Anterior cingulate cortex (tissue), 58 donors: ENCODE data around the gene SMIM41.

ENCODE experiments used
- DNase-seq, 58 donors: peaks; one replicate each; lab custom pipeline; 2025; lab: John Stamatoyannopoulos, UW

The SMIM41 gene

DNA sequence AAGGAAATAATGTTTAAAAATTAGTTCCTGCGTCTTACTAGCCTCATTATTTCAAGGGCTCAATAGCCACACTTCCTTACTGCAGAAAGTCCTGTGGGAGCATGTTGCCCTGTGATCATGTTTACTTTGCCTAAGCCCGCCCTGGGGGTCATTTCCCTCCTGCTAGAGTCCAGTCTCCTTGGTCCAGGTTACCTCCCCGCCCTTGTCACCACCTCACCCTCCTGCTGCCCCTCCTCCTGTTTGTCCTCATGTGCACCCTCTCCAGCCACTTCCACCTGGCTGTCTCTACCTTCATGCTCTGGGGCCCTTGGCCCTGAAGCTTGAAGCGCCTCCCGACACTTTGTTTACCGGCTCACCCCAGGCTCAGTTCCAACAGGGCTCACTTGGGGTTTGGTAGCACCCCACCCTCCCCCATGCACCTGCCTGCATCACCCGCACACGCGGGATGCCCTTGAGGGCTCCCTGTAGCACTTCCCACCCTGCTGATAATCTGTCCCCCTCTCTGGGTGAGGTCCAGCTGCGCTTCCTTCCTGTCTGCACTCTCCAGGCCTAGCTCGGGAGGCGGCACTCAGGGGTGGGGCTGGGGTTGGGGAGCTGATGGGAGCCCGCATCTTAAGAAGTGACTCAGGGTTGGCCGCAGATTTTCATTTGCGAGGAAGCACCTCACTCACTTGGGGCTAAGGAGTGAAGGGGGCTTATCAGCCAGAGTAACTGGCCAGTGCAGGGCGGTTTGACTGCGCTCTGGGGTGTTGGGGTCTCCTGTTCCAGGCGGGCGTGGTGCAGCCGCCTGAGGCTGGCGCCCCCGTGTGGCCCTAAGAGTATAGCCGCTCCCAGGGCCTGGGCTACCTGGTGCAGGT, 40.1 kb downstream of the SMIM41 start:
- DNase-seq = no peak

DNA sequence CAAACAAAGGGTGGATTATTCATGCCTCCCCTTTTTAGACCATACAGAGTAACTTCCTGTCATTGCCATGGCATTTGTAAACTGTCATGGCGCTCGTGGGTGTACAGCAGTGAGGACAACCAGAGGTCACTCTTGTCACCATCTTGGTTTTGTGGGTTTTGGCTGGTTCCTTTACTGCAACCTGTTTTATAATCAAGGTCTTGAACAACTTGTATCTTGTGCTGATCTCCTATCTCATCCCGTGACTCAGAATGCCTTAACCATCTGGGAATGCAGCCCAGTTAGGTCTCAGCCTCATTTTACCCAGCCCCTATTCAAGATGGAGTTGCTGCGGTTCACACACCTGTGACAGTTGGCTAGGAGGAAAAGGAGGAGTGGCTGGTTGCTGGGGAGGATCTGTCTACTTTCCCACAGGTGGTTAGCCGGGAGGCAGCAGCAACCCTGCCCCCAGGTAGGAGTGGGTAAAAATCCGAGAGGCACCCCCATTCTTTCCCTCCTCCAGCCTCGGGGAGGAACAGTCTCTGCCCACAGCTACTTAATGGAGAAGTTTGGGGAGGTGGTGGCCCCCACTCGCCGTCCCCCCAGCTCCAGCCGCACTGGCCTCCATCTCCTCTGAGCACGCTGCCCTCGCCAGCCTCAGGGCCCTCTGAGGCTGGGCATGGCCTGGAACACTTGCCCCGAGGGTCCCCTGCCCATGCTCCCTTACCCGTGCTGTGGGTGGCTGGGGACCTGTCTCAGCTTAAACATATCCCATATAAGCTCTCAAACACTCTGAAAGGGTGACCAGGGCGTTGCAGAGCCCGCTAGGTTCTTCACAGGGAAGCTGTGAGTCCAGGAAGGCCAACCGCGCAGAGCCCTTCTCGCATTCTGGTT, 41.7 kb downstream of the SMIM41 start:
- DNase-seq = no peak

DNA sequence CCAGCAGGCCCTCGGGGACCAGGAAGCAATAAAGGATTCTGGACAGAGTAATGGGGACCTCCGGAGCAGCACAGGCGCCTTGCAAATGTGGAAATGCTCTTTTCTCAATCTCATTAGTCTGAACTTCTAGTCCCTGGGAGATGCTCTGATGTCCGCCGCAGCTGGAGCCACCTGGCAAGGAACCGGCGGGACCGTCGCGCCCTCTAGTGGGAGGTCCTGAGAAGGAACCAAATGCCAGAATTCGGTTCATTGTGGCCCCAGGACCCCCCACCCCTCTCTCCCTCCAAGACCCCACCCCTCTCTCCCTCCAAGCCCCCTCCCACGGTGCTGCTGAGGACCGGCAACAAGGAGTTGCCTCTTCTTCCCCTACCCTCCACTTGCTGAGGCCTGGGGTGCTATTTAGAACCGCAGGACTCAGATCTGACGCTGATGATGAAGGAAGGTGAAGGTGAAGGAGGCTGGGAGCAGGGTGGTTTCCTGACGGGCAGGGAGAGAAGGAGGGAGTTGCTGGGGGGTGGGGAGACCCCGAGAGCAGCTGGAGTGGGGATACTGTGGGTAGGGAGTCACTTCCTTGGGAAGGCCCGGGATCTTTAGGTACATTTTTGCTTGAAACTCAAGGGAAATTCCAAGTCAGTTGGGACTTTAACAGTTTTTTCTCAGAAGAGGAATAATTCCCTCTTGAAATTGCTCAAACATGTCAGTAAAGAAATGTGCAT, 42.5 kb downstream of the SMIM41 start:
- peak in 40 of 58 donors; percentile 2 to 67 (median 16) for DNase-seq

DNA sequence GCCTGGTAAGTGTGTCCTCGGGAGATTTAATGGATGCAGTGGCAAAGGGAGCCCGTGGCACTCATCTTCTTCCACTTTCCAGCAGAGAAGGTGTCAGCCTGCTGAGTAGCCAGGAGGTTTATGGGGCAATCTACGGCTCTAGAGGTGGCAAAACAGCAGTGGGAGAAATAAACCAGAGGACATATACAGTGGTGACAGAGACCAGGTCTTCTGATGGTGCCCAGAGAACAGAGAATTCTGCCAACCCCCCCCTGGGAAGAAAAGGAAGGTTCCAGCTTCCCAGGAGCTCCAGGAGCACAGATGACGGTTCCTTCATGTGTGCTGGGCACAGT, 43.0 kb downstream of the SMIM41 start:
- no peak for DNase-seq

DNA sequence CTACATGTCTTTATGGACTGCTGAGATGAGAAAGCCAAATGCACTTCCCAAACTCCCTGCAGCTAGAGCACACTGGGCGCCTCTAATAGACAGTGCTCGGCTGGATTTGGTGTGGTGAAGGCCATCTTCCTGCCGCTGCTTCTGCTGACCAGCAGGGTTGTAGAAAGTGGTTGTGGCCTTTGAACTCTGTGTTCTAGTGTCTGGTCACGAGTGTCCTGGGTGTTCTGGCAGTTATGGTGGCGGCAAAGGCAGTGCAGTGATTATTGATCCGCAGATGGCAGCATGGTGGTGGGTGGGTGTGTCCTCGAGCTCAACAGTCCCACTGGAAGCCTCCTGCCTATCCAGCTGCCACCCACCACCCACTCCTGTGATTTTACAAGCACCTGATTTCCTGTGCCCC, 43.4 kb downstream of the SMIM41 start:
- no peak for DNase-seq

DNA sequence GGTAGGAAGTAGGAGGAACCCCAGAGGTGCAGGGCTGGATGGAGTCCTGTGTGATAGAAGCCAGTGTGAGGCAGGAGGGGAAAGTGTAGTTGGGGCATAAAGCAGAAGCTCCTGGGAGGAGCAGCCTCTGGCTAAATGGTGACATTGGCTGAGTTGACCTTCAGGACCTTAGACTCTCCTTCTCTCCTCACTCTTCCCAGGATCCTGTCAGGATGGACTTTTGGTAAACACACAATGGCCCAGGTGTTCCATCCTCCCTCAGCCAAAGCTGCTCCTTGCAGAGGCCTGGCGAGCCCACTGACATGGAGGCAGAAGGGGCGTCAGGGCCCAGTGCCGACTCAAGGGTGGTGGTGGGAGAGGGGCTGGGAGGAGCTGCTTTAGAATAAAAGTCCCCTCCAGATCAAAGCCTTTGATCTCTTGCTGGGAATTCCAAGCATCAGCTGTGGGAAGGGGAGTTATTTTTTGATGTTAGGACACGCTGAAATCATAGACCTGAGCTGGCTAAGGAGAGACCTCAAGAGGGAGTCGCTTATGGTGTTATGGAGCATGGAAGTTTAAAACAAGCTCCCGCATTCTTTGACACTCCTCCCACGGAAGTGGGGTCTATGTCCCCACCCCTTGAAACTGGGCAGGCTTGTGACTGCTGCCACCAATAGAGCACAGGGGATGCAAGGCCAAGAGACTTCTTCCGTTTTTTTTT, 44.1 kb downstream of the SMIM41 start:
- DNase-seq = no peak

DNA sequence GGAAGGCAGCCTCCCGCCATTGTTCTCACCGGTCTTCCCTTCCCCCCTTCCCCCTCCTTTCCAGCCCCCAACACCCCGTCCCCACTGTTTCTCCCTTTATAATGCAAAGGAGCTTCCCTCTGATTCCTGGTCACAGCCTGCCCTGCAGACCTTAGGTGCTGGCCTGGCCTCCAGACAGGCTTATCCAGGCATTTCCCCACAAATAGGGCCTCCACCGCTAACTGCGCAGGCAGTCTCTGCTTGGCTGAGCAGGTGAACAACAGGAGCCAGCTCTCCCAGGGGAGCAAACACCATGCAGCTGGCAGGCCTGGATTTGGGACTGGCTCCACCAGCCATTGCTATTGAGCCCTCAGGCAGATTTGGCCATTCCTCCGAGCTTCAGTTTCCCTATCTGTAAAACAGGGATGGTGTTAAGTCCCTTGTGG, 46.0 kb downstream of the SMIM41 start:
- no peak for DNase-seq

DNA sequence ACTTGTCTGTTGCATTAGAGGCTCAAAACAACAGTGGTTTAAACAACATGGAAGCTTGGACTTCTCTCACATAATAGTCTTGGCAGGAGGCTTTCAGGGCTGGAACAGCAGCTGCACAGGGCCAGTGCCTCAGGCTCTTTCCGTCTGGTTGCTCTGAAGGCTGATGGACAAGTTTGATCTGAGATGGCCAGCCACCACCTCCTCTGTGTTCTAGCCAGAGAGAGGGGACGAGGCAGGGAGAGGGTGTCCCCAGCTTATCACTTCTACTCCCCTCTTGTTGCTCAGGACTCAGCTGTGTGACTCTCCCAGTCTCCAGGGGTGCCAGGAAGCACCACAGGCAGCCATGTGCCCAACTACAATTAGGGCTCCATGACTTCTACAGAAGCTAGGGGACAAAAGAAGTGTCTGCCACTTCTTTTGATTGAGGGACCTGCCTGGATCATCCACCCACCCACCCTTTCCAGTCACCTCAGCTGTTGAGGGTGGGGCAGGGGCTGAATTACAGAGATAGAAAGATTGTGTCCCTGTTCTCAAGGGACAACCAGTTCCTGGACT, 46.6 kb downstream of the SMIM41 start:
- no peak for DNase-seq

DNA sequence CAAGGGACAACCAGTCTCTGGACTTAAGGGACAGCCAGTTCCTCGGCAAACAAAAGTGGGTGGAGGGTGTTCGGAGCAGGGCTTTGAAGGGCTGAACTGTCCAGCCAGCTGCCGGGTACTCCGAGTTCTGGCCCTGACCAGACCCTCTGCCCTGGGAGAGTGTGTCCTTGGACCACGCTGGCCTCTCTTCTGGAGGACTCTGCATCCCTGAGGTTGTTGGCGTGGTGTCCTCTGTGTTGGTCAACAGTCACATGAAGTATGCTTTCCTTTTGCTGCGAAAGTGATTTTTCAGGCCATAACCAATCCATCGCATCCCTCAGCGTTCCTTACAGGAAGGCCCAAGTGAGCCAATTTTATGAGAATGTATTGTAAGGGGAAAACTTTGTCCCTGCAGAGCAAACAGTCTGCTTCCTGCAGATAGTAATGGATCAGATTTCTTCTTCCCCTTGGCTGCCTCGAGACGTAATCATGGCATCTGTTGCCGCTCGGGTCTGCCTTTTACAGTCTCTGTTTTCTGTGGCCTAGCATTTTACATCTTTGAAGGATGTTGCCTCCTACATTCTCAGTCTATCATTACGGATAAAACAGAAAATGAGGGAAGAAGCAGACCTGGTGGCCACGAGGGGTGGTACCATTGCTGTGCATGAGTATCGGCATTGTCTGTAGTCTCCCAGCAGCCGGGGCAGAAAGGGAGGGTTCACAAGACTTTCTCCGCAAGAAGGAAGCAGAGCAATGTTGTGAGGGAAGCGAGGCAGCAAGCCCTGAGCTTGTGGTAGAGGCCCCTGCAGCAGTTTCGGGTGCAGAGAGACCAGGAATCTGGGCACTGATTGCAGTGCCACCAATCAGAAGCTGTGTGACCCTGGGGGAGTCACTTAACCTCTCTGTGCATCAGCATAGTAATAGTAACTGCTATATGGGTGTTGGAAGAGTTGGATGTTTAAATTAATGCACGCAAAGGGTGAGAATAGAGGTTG, 47.4 kb downstream of the SMIM41 start:
- DNase-seq = no peak

DNA sequence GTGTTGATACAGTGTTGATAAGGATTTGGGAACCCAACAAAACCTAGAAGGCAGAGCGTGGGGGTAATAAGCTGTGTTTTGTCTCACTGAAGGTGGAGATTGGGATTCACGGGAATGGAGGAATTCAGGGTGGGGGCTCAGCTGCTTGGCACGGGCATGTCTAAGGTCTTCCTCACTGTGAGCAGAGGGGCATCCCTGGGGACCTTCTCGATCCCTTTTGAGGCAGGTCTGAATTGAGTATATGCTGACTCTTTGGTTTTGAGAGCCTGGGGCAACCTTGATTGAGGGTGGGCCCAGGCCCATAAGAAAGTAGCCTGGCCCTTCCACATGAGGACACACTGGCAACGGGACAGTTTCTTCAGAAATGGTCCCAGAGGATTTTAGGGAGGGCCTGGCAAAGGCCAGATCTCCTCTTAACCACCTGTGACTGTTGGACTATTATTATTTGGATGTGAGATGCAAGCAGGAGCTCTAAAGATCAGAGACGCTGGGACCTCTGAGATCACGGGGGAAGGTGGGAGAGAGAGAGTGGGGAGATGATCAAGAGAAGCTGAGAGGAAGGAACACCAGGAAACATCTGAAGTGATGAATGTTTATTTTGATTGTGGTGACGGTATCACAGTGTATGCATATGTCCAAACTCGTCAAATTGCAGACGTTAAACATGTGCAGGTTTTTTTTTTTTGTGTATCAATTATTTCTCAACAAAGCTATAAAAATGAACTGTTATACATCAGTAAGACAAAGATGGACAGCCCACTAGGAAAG, 48.4 kb downstream of the SMIM41 start:
- no peak for DNase-seq

DNA sequence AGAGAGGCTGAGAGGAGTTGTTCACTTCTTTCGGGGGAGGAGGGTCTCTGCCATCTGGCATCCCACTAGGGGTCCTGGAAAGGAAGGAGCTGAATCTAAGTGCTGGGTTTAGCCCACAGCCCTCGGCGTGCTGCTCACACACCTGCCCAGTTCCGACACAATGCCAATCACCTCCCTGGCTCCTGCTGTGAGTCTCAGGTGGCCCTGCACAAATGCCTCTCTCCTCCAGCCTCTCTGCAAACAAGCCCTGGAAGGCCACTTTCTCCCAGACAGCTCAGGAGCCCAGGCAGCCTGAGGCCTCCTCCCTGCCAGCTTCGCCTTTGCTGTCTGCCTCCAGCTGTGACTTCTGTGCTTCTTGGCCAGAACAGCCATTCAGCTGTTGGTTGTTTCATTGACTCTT, 51.2 kb downstream of the SMIM41 start:
- no peak for DNase-seq

DNA sequence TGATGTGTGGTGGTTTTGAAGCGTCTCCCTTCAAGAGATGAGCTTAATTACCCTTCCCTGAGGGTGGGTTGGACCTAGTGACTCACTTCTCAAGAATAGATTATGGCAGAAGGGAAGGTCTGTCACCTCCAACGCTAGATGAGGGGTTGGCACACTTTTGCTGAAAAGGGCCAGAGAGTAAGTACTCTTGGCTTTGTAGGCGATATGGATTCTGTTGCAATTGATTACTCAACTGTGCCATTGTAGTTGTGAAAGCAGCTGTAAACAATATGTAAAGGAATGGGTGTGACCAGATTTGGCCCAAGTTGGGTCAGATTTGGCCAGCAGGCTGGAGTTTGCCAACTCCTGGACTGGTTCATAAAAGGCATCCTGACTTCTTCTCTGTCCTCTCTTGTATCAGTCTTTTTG, 53.3 kb downstream of the SMIM41 start:
- DNase-seq = no peak

DNA sequence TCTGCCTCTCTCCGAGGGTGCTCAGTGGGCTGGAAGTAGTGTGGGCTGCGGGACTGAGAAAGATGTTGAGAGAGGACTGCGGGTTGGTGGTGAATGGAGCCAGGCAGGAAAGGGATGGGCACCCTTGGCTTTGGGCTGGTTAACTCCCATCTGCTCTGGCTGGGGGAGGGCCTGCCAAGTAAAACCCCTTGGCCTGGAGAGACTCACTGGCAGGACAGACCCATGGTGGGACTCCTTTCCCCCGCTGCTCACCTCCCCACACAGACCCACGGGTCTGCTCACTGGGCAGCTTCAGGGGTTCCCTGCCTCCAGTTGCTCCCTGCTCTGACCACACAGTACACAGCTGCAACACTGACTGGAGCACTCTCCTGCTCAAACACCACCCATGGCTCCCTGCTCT, 58.2 kb downstream of the SMIM41 start:
- no peak for DNase-seq

DNA sequence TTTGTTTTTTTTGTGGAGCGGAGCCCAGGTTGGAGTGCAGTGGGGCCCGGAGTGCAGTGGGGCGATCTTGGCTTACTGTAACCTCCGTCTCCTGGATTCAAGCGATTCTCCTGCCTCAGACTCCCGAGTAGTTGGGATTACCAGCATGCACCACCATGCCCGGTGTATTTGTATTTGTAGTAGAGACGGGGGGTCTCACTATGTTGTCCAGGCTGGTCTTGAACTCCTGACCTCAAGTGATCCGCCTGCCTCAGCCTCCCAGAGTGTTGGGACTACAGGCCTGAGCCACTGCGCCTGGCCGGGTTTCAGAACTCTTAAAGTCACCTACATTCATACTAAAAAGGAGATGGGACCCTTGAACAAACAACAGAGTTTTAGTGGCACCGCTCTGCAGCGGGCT, 59.6 kb downstream of the SMIM41 start:
- no peak for DNase-seq

DNA sequence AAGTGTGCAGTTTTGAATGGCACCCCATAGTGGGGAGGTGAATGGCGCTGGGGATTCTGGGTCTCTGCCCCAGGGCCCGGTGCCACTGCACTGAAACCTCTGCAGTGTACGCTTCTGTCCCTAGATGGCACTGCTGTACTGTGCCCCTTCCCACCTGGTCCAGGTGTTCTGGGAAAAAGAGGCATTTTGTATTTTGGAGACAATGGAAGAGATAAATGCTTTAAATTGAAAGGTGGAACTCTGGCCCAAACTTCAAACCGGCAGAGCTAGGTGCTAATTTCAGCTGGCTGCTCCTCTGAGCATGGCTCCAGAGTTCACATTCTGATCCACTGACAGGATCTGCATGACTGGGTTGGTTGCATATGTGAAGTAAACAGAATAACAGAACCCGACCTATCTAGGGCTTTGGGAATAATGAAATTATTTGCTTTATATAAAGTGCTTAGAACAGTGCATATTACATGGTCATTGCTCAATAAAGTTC, 60.1 kb downstream of the SMIM41 start:
- no peak for DNase-seq

DNA sequence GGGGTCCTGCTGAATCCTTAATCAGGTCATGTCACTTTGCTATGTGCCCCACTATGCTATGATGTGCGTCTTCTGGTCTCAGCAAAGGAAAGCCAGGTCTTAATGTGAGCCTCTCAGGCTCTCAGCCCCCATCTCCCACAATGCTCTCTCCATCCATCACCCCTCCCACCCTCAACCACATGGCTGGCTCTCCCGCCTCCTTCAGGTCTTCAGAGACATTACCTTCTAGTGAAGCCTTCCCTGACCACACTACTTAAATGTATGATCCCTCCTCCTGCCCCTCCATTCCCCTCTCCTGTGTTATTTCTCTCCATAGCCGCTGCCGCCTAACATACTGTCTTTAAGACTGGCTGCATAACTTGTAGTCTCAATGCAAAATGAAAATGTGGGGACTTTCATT, 61.8 kb downstream of the SMIM41 start:
- DNase-seq = no peak

DNA sequence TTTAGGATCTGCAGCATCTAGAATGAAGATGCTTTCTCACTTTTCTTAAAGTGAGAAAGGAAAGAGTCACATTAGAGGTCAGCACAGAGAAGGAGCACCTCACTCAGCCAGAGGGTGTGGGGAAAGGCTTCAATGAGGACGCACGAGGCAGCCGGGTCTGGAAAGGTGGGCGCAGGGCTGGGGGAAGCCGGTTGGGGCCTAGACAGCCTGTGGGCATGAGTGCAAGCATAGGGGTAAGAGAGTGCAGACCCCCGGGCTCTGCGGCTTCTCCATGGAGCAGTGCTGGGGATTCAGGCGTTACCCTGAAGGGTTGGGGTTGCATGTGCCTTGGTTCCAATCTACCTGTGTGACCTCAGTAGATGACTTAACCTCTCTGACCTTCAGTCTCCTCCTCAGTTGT, 62.4 kb downstream of the SMIM41 start:
- no peak for DNase-seq

DNA sequence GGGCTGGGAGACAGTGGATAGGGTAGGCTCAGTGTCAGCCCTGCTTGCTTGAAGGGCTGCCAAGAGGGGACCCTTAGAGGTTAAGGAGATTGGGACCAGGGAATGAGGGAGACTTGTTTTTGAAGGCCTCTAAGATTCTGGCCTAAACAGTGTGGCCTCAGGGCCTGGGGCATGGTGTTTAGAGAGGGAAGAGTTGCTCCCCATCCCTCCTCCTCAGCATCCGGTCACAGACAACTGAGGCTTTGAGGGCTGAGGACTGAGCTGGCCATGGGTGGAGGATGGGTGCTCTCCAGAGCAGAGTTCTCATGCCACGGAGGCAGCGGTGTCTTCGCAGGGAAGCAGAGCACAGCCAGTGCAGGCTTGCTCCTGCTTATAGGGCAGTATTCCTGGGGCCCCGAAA, 62.9 kb downstream of the SMIM41 start:
- no peak for DNase-seq
